Vein endothelial cell (primary cell): Measurements from ENCODE around the gene TRA2B. TPM values are rescaled to one million over a fixed set of nuclear protein-coding genes. Genes with fewer than 3 reads are reported as not detected.

Experiments
- total RNA-seq: library from RNA; depleted of rRNA; stranded (reverse); fragments of >200 nt; gene quantifications from 2 replicates; pipeline ENCODE4 v1.2.3, GENCODE V29; 2012

TRA2B gene
- total RNA-seq = 162 and 212 TPM in 2 replicates

DNA sequence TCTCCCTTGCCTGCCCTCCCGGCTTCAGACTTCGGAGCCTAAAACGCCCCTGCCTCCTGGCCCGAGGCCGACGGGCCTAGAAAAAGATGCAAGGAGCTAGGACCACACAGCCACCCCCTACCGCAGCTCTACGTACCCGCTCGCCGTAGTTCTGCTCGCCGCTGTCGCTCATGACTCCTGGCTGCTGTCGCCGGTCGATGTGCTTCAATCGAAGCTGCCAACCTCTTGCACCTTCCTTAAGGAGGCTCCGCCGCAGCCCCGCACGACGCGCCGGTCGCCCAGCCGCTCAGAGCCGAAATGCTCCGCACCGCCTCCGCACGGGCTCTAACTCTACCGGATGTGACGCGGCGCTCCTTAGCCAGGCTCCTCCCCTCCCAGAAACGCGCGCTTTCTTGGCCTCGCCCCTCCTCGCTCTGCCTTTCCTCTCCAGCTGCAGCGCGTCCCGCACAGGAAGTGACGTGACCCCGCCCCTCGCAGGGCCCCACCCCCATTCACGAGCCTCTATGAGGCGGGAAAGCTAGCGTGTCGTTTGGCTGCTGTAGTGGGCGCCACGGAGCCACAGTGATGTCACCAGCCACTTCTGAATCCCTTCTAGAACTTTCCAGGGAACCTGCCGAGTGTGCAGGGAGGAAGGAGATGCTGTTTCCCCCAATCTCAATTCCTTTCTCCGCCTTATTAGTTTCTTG lies at the start of gene TRA2B:
Gene TRA2B, minus strand, starts transcription at position 326 of the 686 bp plus-strand sequence. Its CDS starts 154 bp downstream, at position 172.

Other genes starting within 250 kb of the TRA2B start
- gene IGF2BP2, start 113.0 kb downstream of the TRA2B start, total RNA-seq = 120 and 137 TPM in 2 replicates
- gene ETV5, start 171.1 kb upstream of the TRA2B start, total RNA-seq = 46.7 and 55.9 TPM in 2 replicates